Stromal cell of bone marrow (primary cell): ENCODE results near the gene FAT2.
A peak's percentile ranks its signal among the peaks of the same experiment; 100 is the strongest.
"Not testable (repeated sequence)": the region's sequence is repeated elsewhere in the genome, so short reads cannot be mapped to it uniquely, and the experiment has no call there.

ENCODE experiments used
- DNase-seq: peaks from one replicate; pipeline ENCODE4 v3.0.0-alpha.2; 2012; ENCODE audit warnings: low read depth

FAT2 gene

DNA sequence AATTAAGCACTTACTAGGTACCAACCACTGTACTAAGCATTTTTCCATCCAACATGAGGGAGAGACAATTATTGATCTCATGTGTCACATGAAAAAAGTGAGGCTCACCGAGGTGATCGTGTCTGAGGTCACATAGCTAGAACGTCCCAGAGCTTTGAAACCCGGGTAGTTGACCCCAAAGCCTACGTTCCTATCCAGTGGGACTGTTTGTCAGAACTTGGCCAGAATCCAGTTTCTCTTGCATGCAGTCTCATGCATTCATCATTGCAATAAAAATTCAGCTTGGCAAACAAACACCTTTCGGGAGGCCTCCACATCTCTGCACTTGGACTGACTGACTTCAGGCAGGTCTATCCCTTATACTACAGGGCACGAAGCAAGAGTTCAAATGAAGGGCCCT, 23.4 kb upstream of the FAT2 start:
- DNase-seq, result no peak

GRCh38 chr5:151612689-151613427, 21.7 kb upstream of the FAT2 start:
- DNase-seq, result no peak

DNA sequence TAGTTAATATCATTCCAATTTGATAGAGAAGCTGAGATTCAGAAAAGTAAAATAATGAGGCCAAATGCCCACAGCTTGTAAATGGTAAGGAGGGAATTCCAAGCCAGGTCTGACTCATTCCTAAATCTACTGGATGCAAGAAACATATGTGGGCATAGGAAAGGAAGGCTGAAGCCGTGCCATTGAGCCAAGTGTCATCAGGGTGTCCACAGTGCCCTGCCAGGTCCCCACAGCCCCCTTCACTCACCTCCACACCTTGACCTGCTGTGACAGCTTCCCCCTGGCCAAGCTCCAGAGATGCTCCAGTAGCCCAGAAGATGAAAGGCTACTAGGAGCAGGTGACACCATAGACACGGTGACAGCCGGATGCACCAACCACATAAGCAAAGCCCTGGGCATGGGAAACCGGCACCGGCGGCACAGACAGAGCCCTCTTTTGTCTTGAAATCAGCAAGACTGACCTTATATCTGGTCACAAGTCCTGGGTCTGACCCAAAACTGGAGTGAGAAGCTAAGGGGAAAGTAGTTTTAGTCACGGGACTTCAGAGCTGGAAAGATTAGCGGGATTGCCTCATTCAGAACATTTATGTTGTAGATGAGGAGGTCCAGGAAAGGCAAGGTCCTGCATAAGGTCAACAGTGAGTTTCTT, 20.1 kb upstream of the FAT2 start:
- DNase-seq, result no peak

- DNase-seq, result no peak
These were observed 17.4 kb upstream of the FAT2 start for GRCh38 chr5:151608522-151608921.

DNA sequence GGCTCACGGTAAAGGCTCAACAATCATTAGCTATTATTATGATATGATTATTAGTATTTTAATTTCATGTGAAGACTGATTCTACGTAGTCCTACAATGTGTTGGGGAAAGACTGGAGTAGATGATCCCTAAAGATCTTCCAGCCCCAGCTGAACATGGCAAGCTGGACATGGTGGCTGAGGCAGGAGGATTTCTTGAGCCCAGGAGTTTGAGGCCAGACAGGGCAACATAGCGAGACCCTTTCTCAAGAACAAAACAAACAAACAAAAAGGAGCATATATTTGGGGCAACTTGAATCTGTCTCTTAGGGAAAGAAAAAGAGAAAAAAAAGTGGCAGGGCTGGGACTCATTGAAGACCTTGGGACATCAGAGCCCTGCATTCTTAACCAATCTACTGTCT, 16.2 kb upstream of the FAT2 start:
- DNase-seq, result no peak

GRCh38 chr5:151605559-151605958, 14.4 kb upstream of the FAT2 start:
- no peak for DNase-seq

- no peak for DNase-seq
These were observed 11.7 kb upstream of the FAT2 start for GRCh38 chr5:151602806-151603205.

DNA sequence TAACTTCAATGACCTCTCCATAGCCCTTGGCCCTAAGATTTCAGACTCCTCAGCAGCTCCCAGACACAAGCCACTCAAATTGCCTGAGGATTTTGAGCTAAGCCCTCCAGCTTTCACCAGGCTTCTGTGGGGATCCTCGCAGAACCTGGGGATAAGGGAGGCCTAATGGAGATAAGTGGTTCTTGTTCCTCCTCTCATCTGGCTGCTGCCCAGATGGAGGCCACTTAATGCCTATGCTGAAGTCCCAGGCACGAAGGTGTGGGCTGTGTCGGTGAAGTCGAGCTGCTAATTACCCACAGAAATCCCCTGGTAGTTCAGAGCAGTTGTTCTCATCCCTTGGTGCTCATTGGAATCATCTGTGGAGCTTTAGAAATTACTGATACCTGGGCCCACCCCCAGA, 10.3 kb upstream of the FAT2 start:
- no peak for DNase-seq

DNA sequence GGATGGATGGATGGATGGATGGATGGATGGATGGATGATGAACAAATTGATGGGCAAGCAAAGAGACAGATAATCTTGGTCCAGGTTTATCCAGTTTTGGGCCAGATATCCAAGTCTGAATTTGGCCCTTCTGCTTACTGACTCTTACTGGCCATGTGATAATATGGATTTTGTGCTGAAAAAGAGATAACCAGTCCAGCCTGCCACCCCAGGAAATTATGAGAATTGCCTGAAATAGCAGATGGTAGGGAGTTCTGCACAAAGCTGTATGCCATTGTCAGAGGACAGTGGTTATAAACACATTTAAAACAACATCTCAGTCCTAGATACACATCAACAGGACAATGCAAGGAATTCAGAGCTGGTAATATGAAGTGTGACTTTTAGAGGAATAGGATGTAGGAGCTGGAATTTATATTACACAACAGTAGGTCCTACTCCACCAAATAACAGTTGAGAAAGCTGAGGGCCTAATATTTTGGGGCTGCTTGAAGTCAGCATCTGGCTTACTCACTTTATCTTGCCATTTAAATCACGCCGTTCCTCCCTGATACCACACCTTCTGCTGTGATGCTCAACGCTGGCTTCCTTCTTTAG, 9.0 kb upstream of the FAT2 start:
- no peak for DNase-seq

GRCh38 chr5:151598984-151599383, 7.9 kb upstream of the FAT2 start:
- DNase-seq, result no peak

- DNase-seq, result no peak
These were observed 7.4 kb upstream of the FAT2 start for GRCh38 chr5:151598549-151598948.

DNA sequence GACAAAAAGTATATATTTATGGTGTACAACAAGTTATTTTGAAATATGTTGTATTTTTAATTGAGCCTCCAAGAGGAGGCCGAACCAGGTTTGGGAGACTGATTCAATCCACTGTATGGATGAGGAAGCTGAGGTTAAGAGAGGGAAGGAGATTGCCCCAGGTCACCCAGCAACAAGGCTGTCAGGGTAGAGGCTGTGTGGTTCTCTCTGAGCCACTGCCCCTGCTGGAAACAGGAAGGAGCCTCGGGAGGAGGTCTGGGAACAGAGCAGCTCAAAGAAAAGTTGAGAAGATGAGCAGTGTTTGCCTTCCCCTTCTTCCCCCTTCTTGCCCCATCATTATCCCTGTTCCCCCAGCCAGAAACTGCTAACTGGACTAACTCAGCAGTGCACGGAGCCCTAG, 6.6 kb upstream of the FAT2 start:
- DNase-seq, result no peak

GRCh38 chr5:151596828-151597539, 5.9 kb upstream of the FAT2 start:
- DNase-seq, result no peak

DNA sequence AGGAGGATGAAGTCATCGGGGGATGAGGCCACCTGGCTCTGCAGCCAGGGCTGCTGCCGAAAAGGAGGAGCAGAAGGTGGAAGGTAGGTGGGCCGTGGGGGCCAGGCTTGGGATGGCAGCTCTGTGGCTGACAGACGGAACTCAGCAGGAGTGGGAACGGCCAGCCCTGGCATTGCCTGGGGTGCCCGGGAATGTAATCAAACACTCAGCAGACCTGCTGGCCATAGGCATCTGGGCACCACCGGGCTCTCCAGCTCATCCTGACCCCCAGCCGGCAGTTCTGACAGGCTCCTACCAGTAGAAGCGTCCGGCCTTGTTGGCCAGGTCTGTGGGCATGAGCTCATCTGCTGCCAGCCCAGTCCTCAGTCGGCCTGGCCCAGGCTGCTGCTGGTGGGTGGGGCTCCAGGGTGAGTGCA, 4.3 kb upstream of the FAT2 start:
- DNase-seq, result no peak

GRCh38 chr5:151592855-151593408, 1.8 kb upstream of the FAT2 start:
- peak; percentile 16 for DNase-seq

DNA sequence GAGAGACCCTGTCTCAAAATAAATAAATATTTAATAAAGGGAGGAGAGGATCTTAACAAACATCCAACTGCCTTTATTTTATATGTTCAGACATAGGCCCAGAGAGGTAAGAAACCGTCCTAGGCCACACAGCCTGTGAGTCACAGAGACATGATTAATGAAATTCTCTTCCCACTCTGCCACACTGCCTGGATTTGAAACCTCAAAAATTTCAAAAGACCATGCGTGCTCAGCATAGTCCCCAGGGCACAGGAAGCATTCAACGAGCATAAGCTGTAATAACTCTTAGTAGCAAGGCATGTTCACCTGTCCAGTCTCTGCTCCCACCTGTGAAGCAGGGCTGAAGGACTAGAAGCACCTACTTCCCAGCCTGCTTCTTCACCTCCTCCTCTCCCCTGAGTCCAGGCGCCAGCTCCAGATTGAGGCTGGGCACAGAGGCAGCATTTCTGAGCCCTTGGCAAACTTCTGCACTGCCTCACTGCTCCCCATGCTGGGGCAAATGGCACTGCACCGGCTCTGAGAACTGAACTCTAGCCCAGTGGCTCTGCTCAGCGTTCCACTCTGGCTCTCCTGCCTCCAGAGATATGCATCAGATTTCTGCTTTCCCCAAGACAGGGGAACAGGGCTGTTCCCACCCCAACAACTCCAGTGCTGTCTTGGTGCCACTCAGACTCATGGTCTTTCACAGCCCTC, 1.1 kb downstream of the FAT2 start:
- DNase-seq, result no peak

- no peak for DNase-seq
These were observed 3.2 kb downstream of the FAT2 start for GRCh38 chr5:151587796-151588555.

GRCh38 chr5:151585970-151586369, 5.2 kb downstream of the FAT2 start:
- peak; percentile 14 for DNase-seq

DNA sequence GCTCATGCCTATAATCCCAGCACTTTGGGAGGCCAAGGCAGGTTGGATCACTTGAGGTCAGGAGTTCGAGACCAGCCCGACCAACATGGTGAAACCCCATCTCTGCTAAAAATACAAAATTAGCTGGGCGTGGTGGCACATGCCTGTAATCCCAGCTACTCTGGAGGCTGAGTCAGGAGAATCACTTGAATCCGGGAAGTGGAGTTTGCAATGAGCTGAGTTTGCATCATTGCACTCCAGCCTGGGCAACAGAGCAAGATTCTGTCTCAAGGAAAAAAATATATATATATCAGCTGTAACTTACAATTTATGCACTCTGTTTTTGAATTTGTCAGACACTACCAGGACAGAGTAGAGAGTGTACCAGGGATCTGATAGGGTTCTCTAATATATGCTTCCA, 5.8 kb downstream of the FAT2 start:
- DNase-seq, result not testable (repeated sequence)

DNA sequence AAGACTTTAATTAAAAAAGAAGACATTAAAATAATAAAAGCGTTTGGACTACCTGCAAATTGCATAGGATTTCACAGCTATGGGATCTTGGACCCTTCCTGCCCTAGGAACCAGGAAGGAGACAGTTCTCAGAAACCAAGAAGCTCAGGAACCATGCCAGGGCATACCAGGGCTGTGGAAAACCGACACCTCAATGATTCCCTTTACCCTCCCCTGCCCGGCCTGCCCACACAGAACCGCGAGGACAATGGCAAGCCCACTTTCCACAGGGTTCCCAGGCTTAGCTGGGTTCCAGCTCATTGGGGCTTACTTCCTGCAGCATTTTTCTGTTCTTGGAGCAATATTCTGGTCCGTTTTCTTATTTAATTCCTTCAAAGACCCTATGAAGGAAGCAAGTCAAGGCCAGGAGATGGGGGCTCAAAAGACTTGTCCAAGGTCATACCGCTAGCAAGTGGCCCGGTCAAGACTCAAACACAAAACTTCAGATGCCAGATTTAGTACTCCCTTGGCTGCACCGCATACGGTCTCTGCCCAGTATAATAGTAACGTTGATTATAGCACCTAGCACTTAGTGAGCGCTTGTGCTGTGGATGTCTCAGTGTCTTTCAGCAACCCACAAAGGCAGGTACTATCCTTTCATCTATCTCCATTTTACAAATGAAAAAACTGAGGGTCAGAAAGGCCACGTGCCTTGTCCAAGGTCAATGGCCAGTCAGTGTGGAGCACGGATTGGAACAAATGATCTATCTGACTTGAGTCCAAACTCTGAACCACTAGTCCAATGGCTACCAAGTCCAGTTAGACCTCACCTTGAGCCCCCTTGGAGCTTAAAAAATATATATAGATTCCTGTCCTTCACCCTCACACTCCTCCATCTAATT, 6.8 kb downstream of the FAT2 start:
- DNase-seq, result no peak
